Choroid plexus epithelial cell (primary cell): ENCODE measurements around the gene KRT38.

ENCODE experiments used
- DNase-seq: peaks from one replicate; pipeline ENCODE4 v3.0.0-alpha.2; 2010; ENCODE audit warnings: low read depth
- H3K4me3 ChIP-seq: 2 replicates; pipeline ENCODE4 v1.5.1; 2011; ENCODE audit warnings: low read depth, mild to moderate bottlenecking, control low read depth, low read length, moderate library complexity
- TF ChIP-seq, protein P1 (sequence below): conservative IDR thresholded peaks from 2 replicates; pipeline ENCODE4 v1.5.1; 2011; ENCODE audit warnings: low read depth, mild to moderate bottlenecking, control low read depth, inconsistent platforms, low read length, moderate library complexity

KRT38 gene

DNA sequence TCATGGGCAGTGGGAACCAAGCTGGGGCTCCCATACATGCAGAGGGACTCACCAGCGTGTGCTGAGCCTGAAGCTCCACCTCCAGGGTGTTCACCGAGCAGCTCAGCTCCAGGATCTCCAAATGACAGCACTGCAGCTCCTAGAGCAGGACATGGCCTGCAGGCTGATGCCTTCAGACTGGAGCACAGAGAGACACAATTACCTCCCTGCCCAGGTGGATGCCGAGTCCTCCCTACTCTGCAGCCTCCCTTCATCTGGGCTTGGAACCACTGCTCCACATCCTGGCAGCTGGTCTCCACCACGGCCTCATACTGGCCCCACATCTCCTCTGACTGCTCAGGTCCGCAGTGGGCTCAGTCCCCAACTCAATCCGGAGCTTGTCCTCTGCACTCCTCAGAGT is 8.2 kb upstream of the KRT38 start:
- DNase-seq: no peak
- no peak overlapping the region for H3K4me3 ChIP-seq
- TF ChIP-seq, protein P1, sequence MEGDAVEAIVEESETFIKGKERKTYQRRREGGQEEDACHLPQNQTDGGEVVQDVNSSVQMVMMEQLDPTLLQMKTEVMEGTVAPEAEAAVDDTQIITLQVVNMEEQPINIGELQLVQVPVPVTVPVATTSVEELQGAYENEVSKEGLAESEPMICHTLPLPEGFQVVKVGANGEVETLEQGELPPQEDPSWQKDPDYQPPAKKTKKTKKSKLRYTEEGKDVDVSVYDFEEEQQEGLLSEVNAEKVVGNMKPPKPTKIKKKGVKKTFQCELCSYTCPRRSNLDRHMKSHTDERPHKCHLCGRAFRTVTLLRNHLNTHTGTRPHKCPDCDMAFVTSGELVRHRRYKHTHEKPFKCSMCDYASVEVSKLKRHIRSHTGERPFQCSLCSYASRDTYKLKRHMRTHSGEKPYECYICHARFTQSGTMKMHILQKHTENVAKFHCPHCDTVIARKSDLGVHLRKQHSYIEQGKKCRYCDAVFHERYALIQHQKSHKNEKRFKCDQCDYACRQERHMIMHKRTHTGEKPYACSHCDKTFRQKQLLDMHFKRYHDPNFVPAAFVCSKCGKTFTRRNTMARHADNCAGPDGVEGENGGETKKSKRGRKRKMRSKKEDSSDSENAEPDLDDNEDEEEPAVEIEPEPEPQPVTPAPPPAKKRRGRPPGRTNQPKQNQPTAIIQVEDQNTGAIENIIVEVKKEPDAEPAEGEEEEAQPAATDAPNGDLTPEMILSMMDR: no peak

DNA sequence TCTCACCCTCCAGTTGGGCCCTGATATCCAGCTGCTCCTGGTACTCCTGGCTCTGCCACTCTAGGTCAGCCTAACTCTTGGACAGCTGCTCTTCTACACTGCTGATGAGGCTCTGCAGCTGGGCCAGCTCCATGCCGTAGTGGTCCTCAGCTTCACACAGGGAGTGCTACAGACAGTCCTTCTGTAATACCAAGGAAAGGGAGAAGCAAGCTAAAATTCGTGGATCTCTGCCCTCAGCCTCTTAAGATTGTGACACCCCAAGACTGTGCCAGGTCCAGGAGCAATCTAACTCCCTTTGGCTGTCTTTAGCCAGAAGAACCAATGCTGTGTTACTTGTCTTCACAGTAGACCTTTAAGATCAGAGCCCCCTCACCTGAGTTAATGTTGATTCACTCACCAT is 7.7 kb upstream of the KRT38 start:
- TF ChIP-seq, protein P1: no peak
- no peak overlapping the region for H3K4me3 ChIP-seq
- no peak for DNase-seq

DNA sequence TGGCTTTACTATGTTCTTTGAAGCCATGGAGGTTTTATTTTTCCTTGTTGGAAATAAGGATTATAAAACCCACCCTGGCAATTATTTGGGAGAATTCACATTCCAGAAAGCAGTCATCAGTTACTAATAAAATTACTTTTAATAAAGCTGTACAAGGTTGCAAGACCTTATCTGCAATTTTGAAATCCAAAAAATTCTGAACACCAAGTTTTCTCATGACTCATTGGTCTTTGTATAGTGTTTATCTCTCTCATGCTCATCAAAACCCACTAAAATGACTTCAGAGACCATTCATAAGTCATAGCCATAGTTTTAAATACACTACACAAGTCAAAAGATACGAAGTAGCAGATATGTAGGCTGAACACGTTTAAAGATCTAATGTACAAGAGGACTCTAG is 6.0 kb upstream of the KRT38 start:
- DNase-seq: peak; percentile 76
- TF ChIP-seq, protein P1: no peak
- no peak overlapping the region for H3K4me3 ChIP-seq

DNA sequence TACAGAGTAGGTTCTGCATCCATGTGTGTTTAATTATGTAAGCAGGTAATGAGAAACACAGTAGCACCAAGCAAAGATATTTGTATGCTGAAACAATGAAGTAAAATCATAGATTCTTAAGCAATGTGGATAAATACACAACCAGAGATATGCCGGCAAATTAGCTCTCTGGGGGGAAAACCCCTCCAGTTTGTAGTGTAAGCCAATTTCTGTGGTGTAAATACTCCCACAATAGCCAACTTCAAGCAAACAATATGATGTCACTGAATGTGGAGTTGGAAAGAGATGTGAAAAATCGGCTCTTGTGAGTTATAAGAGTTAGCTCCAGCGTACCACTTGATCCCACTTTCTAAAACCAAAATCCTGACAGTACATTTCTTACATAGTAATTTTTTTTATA is 3.9 kb upstream of the KRT38 start:
- H3K4me3 ChIP-seq: no peak overlapping the region
- DNase-seq: no peak
- TF ChIP-seq, protein P1: no peak

DNA sequence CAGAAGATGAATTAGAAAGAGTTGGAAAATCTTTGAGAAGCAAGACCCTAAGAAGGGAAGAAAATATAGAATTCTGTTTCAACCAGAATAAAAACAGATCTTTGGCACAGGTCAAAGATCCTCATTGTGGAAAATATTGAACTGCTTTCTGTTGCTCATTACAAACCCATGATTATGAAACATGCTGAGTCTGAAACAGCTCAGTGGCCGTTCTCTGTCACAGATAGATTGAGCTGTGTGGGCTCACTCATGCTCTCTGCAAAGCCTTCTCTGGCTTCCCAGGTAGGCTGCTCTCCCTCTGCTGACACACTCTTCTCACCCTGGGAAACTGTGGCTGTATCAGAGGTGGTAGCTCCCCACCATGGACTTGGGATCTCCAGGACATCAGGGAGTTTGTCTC is 3.4 kb upstream of the KRT38 start:
- peak; percentile 42 for DNase-seq
- TF ChIP-seq, protein P1: no peak
- no peak overlapping the region for H3K4me3 ChIP-seq

DNA sequence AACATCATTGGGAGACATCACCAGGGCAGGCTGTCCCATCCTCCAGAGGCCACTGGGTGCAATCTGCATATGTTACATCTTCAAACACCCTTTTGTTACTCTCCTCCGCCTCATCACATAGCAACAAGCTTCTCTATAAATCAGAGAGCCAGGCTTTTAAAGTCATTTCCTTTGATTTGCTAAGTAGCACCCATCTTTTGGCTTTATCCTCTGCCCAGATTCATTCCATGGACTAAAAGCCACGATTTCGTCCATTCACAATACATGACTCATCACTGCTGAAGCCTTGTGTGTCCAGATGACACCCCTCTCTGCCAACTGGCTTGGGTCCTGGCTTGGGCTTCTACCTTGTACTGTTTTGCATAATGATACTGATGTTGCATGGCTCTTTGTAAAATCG is 2.0 kb upstream of the KRT38 start:
- peak; percentile 56 for DNase-seq
- TF ChIP-seq, protein P1: no peak
- no peak overlapping the region for H3K4me3 ChIP-seq

DNA sequence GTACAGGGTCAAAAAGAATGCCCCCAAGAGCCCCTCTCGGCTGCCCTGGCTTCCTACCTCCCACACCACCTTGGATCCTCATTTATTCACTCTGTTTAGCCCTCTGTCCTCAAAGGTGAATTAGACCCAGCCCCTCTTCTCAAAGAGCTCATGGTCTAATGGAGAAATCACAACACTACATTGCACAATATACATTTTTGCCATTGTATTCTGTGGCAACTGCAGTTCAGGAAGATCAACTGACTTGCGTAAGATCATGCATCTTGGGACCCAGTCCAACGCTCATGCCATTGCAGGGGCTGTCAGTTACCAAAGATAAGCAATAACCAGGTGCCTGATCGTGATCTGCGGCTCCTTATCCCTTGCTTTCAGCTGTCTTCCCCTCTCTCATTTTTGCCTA is 1.4 kb downstream of the KRT38 start:
- TF ChIP-seq, protein P1: no peak
- no peak overlapping the region for H3K4me3 ChIP-seq
- DNase-seq: peak; percentile 74
